Measurements from ENCODE around the gene ST6GAL1. TPM values are rescaled to one million over a fixed set of nuclear protein-coding genes. Genes with fewer than 3 reads are reported as not detected.
"Not testable (repeated sequence)": the region's sequence is repeated elsewhere in the genome, so short reads cannot be mapped to it uniquely, and the experiment has no call there.

Gene ST6GAL1
- total RNA-seq, 1 donor from 2014 or later: 72.7 TPM

- H3K36me3 ChIP-seq: peaks cover 30% of the 10 kb centered on the region
- H3K9me3 ChIP-seq: no peaks in the 10 kb centered on the region
- DNase-seq: no peak
- no peaks in the 10 kb centered on the region for H3K27me3 ChIP-seq (ENCODE audit: low read depth)
- no peak overlapping the region for H3K4me3 ChIP-seq
- intact Hi-C loops (cut with DNase I): no loop called here
- no peak overlapping the region for H3K27ac ChIP-seq
- ATAC-seq: no peak
- TF ChIP-seq CTCF (IDR thresholded peaks at IDR 0.05): no peak
- H3K4me1 ChIP-seq: peaks cover 37% of the 10 kb centered on the region
These were observed 115.7 kb downstream of the ST6GAL1 start for GRCh38 chr3:187046033-187046432.

GRCh38 chr3:187049462-187050101 lies 119.3 kb downstream of the ST6GAL1 start:
- no peak for TF ChIP-seq CTCF (IDR thresholded peaks at IDR 0.05)
- intact Hi-C loops (cut with DNase I): no loop called here
- H3K9me3 ChIP-seq: peaks cover 10% of the 10 kb centered on the region
- H3K4me3 ChIP-seq: no peak overlapping the region
- DNase-seq: no peak
- H3K27me3 ChIP-seq (ENCODE audit: low read depth): no peaks in the 10 kb centered on the region
- ATAC-seq: no peak
- peaks cover 11% of the 10 kb centered on the region for H3K4me1 ChIP-seq
- H3K27ac ChIP-seq: no peak overlapping the region
- H3K36me3 ChIP-seq: peaks cover 29% of the 10 kb centered on the region

- no peak for TF ChIP-seq CTCF (IDR thresholded peaks at IDR 0.05)
- ATAC-seq: no peak
- Histone ChIP-seq H3K27me3 (ENCODE audit: low read depth) (no peaks in the 10 kb centered on the region), H3K27ac (no peak overlapping the region), H3K9me3 (peaks cover 12% of the 10 kb centered on the region), H3K36me3 (peaks cover 29% of the 10 kb centered on the region), H3K4me1 (no peaks in the 10 kb centered on the region), H3K4me3 (no peak overlapping the region)
- intact Hi-C loops (cut with DNase I): no loop called here
- DNase-seq: no peak
These were observed 120.7 kb downstream of the ST6GAL1 start for GRCh38 chr3:187051066-187051465.

DNA sequence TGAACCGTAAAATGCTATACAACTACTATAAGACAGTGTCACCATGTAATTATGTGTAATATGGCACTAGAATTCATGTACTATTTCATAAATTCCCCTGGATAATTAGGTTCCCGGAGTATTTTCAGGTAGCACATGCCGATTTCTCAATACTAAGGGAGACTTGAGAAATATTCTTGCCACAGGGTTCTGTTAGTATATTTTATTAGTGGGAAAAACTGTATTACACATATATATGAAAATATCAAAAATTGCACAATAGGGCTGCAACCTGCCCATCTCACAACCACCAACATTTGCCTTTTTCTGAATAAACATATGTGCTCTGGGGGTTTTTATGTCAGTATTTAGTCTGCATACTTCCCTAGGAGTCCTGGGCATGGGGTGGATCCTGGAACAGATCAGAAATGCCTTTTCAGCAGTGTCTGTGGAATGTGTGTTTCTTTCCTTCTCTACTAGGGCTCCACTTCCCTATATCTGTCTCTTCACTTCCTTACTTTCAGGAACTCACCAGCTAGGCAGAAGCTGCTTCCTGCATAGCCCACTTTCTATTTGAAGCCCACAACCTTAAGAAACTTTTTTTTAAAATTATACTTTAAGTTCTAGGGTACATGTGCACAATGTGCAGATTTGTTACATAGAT lies 121.5 kb downstream of the ST6GAL1 start:
- ATAC-seq (no peak), DNase-seq (no peak)
- H3K4me3 ChIP-seq: no peak overlapping the region
- H3K27ac ChIP-seq: no peak overlapping the region
- TF ChIP-seq CTCF (IDR thresholded peaks at IDR 0.05): no peak
- H3K27me3 ChIP-seq (ENCODE audit: low read depth): no peaks in the 10 kb centered on the region
- peaks cover 29% of the 10 kb centered on the region for H3K36me3 ChIP-seq
- intact Hi-C loops (cut with DNase I): no loop called here
- H3K9me3 ChIP-seq: peaks cover 12% of the 10 kb centered on the region
- H3K4me1 ChIP-seq: no peaks in the 10 kb centered on the region

DNA sequence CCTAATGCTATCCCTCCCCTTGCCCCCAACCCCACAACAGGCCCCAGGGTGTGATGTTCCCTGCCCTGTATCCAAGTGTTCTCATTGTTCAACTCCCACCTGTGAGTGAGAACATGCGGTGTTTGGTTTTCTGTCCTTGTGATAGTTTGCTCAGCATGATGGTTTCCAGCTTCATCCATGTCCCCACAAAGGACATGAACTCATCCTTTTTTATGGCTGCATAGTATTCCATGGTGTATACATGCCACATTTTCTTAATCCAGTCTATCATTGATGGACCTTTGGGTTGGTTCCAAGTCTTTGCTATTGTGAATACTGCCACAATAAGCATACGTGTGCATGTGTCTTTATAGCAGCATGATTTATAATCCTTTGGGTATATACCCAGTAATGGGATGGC lies 122.1 kb downstream of the ST6GAL1 start:
- ATAC-seq; H3K27me3 ChIP-seq (ENCODE audit: low read depth); H3K4me1 ChIP-seq; H3K27ac ChIP-seq; DNase-seq; H3K4me3 ChIP-seq; intact Hi-C loops (cut with DNase I): not testable (repeated sequence)
- Histone ChIP-seq H3K36me3 (peaks cover 29% of the 10 kb centered on the region), H3K9me3 (peaks cover 12% of the 10 kb centered on the region)

GRCh38 chr3:187054433-187054832 lies 124.1 kb downstream of the ST6GAL1 start:
- intact Hi-C loops (cut with DNase I); H3K27me3 ChIP-seq (ENCODE audit: low read depth); H3K4me1 ChIP-seq; ATAC-seq; H3K27ac ChIP-seq; H3K4me3 ChIP-seq; DNase-seq: not testable (repeated sequence)
- peaks cover 12% of the 10 kb centered on the region for H3K9me3 ChIP-seq
- peaks cover 18% of the 10 kb centered on the region for H3K36me3 ChIP-seq

DNA sequence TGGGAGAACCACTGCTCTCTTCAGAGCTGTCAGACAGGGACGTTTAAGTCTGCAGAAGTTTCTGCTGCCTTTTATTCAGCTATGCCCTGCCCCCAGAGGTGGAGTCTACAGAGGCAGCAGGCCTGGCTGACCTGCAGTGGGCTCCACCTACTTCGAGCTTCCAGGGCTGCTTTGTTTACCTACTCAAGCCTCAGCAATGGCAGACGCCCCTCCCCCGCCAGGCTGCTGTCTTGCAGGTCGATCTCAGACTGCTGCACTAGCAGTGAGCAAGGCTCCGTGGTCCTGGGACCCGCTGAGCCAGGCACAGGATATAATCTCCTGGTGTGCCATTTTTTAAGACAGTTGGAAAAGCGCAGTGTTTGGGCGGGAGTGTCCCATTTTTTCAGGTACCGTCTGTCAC lies 127.5 kb downstream of the ST6GAL1 start:
- H3K4me1 ChIP-seq: peaks cover 14% of the 10 kb centered on the region
- intact Hi-C loops (cut with DNase I); DNase-seq; H3K27ac ChIP-seq; ATAC-seq; H3K36me3 ChIP-seq; H3K27me3 ChIP-seq (ENCODE audit: low read depth); H3K4me3 ChIP-seq: not testable (repeated sequence)
- peaks cover 12% of the 10 kb centered on the region for H3K9me3 ChIP-seq
